ENCODE data around the gene PTPRE. TPM values are rescaled to one million over a fixed set of nuclear protein-coding genes. Genes with fewer than 3 reads are reported as not detected.
A peak's percentile ranks its signal among the peaks of the same experiment; 100 is the strongest.

The PTPRE gene
- total RNA-seq, 1 donor from 2014 or later = 3.6 TPM

DNA sequence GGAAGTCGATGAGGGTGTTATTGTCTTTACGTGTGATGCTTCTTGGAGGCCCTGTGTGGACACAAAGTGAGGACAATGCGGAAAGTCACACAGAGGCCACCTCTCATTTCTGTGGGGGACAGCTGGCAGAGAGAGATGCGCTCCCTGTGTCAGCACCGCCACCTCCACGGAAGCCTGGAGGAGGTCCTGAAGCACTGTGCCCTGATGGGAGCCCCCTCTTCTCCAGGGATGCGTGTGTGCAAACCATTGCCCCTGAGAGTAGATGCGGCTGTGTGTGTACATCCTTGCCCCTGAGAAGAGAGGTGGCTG, 2.0 kb downstream of the PTPRE start:
- Mint-ChIP-seq H3K9me3 (no peaks in the 10 kb centered on the region), H3K4me3 (no peak overlapping the region)

DNA sequence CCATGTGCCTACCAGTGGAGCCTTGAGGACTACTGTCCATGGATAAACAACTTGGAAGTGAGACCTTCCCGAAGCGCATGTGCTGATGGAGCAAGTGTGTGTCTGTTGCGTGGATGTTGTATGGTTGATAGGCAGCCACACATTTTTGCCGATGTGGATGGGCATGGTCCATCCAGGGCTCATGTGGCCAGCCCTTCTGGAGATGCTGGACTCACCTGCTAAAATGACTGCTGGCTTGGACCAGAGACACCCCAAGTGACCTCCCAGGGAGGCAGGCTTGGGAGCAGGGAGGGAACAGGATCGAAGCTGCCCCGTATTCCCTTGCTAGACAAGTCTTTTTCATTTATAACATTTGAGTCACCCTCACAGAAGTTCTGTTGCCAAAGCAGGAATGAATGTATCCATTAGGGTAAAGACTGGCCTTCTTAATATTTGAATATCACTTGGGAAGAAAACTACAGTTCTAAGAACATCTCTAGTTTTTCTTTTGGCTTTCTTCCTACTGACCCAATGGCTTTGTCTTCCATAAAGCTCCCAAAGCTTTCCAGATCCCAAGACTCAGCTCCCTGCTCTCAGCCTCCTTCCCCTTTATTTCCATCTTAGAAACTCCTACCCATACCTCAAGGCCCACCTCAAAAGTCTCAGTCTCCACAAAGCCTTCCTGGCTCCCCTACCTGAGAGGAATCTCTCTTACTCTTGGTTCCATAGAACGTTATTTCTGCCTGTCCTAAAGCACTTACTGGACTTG, 3.0 kb downstream of the PTPRE start:
- Mint-ChIP-seq H3K36me3 (no peaks in the 10 kb centered on the region), H3K27me3 (peaks cover 39% of the 10 kb centered on the region), H3K27ac (no peak overlapping the region), H3K4me3 (peak overlapping the region; percentile 48), H3K4me1 (ENCODE audit: unreplicated experiment) (peaks cover 11% of the 10 kb centered on the region), H3K9me3 (no peaks in the 10 kb centered on the region)
- TF ChIP-seq, protein P1, sequence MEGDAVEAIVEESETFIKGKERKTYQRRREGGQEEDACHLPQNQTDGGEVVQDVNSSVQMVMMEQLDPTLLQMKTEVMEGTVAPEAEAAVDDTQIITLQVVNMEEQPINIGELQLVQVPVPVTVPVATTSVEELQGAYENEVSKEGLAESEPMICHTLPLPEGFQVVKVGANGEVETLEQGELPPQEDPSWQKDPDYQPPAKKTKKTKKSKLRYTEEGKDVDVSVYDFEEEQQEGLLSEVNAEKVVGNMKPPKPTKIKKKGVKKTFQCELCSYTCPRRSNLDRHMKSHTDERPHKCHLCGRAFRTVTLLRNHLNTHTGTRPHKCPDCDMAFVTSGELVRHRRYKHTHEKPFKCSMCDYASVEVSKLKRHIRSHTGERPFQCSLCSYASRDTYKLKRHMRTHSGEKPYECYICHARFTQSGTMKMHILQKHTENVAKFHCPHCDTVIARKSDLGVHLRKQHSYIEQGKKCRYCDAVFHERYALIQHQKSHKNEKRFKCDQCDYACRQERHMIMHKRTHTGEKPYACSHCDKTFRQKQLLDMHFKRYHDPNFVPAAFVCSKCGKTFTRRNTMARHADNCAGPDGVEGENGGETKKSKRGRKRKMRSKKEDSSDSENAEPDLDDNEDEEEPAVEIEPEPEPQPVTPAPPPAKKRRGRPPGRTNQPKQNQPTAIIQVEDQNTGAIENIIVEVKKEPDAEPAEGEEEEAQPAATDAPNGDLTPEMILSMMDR (conservative IDR thresholded peaks at IDR 0.05) = no peak
- DNase-seq (ENCODE audit: extremely low spot score, unreplicated experiment) = peak; percentile 36

More for the DNA sequence above, 2.0 kb downstream of the PTPRE start:
- Mint-ChIP-seq H3K4me1 (ENCODE audit: unreplicated experiment) (peaks cover 11% of the 10 kb centered on the region), H3K27ac (no peak overlapping the region), H3K36me3 (no peaks in the 10 kb centered on the region), H3K27me3 (peaks cover 46% of the 10 kb centered on the region)
- DNase-seq (ENCODE audit: extremely low spot score, unreplicated experiment) = peak; percentile 53
- TF ChIP-seq, protein P1 (conservative IDR thresholded peaks at IDR 0.05) = no peak

DNA sequence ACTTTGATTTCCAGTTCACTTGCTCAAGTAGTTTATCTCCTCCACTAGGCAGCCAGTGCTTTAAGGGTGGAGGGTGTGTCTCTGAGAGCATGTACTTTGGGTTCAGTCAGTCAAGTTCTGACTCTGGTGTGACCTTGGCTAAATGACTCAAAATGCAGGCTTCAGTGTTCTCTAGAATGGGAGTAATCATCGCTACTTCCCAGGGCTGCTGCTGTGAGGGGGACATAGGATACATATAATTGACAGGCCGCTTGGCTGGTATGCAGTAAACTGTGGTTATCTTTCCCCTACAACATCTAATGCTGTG, 3.5 kb downstream of the PTPRE start:
- DNase-seq (ENCODE audit: extremely low spot score, unreplicated experiment) = no peak
- no peaks in the 10 kb centered on the region for H3K9me3 Mint-ChIP-seq
- peaks cover 35% of the 10 kb centered on the region for H3K27me3 Mint-ChIP-seq
- H3K4me3 Mint-ChIP-seq = peak overlapping the region; percentile 48
- no peaks in the 10 kb centered on the region for H3K36me3 Mint-ChIP-seq
- TF ChIP-seq, protein P1 (conservative IDR thresholded peaks at IDR 0.05) = no peak
- H3K27ac Mint-ChIP-seq = no peak overlapping the region
- peaks cover 11% of the 10 kb centered on the region for H3K4me1 Mint-ChIP-seq (ENCODE audit: unreplicated experiment)

DNA sequence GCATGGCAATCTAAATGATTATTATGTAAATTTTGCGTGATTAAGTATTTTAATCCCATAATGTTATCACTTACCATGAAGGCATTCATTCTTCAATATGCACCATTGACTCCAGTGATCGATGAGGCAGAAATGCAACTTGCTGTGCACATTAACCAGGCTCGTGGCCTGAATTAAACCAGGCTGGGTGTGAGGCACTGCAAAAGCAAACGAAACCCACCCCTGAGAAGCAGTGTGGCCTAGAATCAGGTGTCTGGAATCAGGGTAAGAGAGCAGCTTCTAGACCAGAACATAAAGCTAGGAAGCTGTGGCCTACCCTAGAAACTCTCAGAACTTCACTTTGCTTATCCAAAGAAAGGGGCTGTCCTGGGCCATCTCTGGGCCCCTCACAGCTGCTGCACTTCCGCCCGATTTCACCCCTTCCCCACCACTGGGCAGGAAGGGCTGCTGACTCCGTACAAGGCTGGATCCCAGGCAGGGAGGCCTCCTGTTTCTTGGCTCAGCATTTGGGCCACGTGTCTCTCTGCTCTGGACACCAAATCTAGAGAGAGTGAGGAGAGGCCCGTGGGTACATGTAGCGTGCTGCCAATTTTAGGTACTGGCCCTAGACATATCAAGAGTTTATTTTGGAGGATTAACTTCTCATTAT, 4.4 kb downstream of the PTPRE start:
- Mint-ChIP-seq H3K27me3 (peaks cover 26% of the 10 kb centered on the region), H3K4me1 (ENCODE audit: unreplicated experiment) (peaks cover 11% of the 10 kb centered on the region), H3K4me3 (no peak overlapping the region), H3K36me3 (no peaks in the 10 kb centered on the region), H3K27ac (no peak overlapping the region), H3K9me3 (no peaks in the 10 kb centered on the region)
- TF ChIP-seq, protein P1 (conservative IDR thresholded peaks at IDR 0.05) = no peak
- DNase-seq (ENCODE audit: extremely low spot score, unreplicated experiment) = peak; percentile 52

DNA sequence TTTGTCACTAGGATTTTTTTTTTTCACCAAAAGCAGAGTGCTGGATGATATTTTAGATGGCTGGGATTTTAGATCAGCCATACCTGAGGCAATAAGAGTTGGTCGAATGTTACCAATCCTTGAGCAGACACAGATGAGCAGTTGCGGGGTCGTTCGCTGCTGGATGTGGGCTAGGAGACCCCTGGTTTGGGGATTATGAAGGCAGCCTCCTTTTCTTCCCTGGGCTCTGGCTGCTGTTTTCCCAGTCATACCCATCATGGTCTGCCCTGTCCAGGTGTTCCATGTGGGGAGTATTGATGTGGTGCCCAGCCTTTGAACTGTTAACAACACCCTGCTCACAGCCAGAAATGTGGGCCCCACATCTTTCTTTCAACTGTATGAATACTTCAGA, 5.0 kb downstream of the PTPRE start:
- no peaks in the 10 kb centered on the region for H3K36me3 Mint-ChIP-seq
- no peak for DNase-seq (ENCODE audit: extremely low spot score, unreplicated experiment)
- H3K4me1 Mint-ChIP-seq (ENCODE audit: unreplicated experiment) = peaks cover 11% of the 10 kb centered on the region
- H3K4me3 Mint-ChIP-seq = no peak overlapping the region
- no peaks in the 10 kb centered on the region for H3K9me3 Mint-ChIP-seq
- peaks cover 24% of the 10 kb centered on the region for H3K27me3 Mint-ChIP-seq
- no peak overlapping the region for H3K27ac Mint-ChIP-seq
- TF ChIP-seq, protein P1 (conservative IDR thresholded peaks at IDR 0.05) = no peak

Measured in type B pancreatic cell (in vitro differentiated cells).